ENCODE data around the gene SLC2A9.

- no peak for TF ChIP-seq CTCF (IDR thresholded peaks at IDR 0.05)
- no peak for TF ChIP-seq POLR2A (IDR thresholded peaks at IDR 0.05)
Observed at GRCh38 chr4:9952415-9952950, 68.8 kb downstream of the SLC2A9 start.
